ENCODE results near the gene NOC2L.
"Not testable (repeated sequence)": the region's sequence is repeated elsewhere in the genome, so short reads cannot be mapped to it uniquely, and the experiment has no call there.

Gene NOC2L

DNA sequence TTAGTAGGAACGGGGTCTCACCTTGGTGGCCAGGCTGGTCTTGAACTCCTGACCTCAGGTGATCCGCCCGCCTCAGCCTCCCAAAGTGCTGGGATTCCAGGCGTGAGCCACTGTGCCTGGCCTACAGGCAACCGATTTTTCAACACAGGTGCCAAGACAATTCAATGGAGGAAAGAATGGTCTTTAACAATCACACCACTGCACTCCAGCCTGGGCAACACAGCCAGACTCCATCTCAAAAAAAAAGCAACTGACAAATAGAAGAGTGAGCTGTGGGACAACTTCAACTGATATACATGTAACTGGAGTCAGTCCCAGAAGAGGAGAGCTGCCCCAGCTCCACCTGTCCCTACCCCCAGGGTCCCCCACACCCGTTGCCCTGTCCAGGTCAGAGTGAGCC, 35.5 kb upstream of the NOC2L start:
- in situ Hi-C loops (cut with MboI; ENCODE audit: low sequenced_read_pairs), result not testable (repeated sequence)

GRCh38 chr1:993379-993995, 34.4 kb upstream of the NOC2L start:
- in situ Hi-C loops (cut with MboI; ENCODE audit: low sequenced_read_pairs), result no loop called here

DNA sequence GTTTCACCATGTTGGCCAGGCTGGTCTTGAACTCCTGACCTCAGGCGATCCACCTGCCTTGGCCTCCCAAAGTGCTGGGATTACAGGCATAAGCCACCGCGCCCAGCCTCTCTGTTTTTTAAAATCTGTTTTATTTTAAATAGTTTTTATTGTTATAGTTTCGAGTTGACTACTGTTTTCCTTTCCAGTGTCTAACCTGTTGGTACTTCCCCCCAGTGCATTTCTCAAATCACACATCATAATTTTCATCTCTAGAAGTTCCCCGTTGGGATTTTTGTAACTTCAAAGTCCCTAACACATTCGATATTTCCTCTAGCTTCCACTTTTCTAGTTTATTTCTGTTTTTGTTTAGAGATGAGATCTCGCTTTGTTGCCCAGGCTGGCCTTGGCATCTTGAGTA, 33.3 kb upstream of the NOC2L start:
- in situ Hi-C loops (cut with MboI; ENCODE audit: low sequenced_read_pairs), result no loop called here

- in situ Hi-C loops (cut with MboI; ENCODE audit: low sequenced_read_pairs), result no loop called here
Observed at GRCh38 chr1:991895-992294, 32.8 kb upstream of the NOC2L start.

DNA sequence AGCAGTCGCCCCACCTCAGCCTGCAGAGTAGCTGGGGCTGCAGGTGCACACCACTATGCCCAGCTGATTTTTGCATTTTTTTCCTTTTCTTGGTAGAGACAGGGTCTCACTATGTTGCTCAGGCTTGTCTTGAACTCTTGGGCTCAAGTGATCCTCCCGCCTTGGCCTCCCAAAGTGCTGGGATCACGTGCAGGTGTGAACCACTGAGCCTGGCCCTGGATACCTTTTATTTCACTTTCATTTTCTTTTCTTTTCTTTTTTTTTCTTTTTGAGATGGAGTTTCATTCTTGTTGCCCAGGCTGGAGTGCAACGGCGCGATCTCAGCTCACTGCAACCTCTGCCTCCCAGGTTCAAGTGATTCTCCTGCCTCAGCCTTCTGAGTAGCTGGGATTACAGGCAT, 32.2 kb upstream of the NOC2L start:
- in situ Hi-C loops (cut with MboI; ENCODE audit: low sequenced_read_pairs), result not testable (repeated sequence)

DNA sequence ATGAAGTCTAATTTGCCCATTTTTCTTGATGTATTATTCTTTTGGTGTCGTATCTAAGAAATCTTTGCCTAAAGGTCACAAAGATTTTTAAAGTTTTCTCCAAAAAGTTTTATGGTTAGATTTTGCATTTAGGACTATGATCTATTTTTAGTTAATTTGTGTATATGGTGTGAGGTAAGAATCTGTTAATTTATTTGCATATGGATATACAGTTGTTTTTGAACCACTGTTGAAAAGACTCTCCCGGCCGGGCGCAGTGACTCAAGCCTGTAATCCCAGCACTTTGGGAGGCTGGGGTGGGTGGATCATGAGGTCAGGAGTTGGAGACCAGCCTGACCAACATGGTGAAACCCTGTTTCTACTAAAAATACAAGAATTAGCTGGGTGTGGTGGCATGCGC, 29.0 kb upstream of the NOC2L start:
- in situ Hi-C loops (cut with MboI; ENCODE audit: low sequenced_read_pairs), result not testable (repeated sequence)

DNA sequence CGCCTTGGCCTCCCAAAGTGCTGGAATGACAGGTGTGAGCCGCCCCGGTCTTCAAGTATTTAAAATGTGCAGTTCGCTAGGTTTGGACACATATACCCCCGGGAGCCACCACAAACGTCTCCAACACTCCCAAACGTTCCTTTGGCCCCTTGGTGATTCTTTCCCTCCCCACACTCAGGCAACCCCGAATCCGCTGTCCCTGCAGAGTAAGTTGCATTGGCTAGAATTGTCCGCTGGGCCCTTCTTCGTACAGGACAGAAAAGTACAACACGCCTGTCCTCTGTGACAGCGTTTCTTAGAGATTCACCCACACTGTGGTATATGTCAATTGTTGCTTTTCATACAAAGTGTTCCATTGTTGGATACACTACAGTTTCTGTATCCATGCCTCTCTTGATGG, 26.1 kb upstream of the NOC2L start:
- in situ Hi-C loops (cut with MboI; ENCODE audit: low sequenced_read_pairs), result no loop called here

GRCh38 chr1:984476-984814, 25.4 kb upstream of the NOC2L start:
- in situ Hi-C loops (cut with MboI; ENCODE audit: low sequenced_read_pairs), result no loop called here

GRCh38 chr1:983798-984475, 24.9 kb upstream of the NOC2L start:
- in situ Hi-C loops (cut with MboI; ENCODE audit: low sequenced_read_pairs), result no loop called here

DNA sequence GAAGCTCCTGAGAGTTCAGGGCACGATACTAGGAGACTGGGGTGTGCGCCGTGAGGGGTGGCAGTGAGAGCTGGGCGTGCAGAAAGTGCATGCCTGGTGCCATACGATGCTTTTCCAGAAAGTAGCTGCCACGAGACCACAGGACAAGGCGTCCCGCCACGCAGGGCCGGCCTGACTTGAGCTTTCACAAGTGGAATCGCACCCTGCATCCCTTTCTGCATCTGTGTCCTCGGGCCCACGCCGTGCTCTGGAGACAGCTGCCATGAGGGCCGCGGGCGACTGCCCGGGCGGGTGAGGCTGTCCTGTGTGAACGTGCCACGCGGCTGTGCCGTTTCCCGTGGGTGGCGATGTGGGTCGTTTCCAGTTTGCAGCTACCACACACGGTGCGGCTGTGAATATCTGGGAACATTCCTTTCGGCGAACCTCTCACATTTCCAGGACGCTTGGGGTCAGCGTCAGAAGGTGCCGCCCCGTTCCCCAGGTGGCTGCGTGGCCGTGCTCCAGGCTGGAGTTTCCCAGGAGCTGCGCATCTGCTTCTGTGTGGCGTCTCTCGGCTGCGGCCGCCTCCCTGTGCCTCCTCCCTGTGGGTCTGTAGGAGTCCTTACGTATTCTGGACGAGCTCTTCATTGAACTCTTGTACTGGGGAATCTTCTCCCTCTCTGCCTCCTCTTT, 23.8 kb upstream of the NOC2L start:
- in situ Hi-C loops (cut with MboI; ENCODE audit: low sequenced_read_pairs), result no loop called here

DNA sequence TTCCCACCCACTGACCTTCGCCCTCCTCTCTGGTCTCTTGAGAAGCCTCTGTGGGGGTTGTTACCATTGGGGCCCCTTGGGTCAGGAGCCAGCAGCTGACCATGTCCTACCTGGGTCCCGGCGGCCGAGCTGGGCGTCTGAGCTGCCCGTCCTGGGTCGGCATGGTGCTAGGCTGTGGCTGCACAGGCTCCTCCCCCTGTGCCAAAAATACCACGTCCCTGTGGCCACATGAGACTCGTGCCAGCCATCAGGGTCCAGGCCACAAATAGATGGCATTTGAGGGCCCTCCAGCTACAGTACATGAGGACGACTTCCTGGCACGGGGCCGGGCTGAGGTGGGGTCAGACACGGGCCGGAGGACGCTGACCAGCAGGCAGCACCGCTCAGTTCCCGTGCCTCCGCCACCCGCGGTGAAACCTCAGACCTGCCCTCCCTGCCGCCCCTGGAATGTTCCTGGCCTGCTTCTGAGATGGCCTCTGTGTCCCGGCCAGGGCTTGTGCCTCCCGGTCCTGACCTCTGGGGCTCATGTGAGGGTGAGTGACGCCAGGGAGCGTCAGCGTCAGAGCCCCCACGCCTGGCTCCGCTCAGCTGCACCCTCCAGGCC, 23.0 kb upstream of the NOC2L start, which contains the start of gene PERM1:
Gene PERM1 (minus strand): TSS at position 139 of the 604 bp plus-strand sequence. CDS start 1,064 bp downstream, outside the sequence.
- in situ Hi-C loops (cut with MboI; ENCODE audit: low sequenced_read_pairs), result no loop called here

DNA sequence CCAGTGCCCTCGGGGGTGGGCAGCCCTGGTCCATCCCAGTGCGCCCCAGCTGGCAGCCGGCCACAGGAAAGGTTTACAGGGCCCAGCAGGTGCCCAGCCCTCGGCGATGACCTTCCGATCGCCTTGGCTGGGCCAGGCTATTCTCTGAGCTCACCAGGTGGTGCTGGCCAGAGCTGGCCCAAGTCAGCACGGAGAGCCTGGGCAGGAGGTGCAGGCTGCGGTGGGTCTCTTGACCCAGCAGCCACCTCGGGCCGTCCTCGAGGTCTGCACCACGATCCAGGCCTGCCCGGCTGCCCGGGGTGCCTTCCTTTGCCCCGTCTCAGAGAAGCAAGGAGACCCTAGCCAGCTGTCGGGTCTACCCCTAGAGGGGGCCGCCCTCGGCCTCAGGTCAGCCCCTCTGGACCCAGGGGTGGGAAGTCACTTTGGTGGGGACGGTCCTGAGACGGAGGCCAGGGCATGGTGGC, 22.5 kb upstream of the NOC2L start:
- in situ Hi-C loops (cut with MboI; ENCODE audit: low sequenced_read_pairs), result no loop called here

GRCh38 chr1:980602-981395, 21.7 kb upstream of the NOC2L start:
- in situ Hi-C loops (cut with MboI; ENCODE audit: low sequenced_read_pairs), result no loop called here

GRCh38 chr1:980137-980571, 21.1 kb upstream of the NOC2L start:
- in situ Hi-C loops (cut with MboI; ENCODE audit: low sequenced_read_pairs), result no loop called here

DNA sequence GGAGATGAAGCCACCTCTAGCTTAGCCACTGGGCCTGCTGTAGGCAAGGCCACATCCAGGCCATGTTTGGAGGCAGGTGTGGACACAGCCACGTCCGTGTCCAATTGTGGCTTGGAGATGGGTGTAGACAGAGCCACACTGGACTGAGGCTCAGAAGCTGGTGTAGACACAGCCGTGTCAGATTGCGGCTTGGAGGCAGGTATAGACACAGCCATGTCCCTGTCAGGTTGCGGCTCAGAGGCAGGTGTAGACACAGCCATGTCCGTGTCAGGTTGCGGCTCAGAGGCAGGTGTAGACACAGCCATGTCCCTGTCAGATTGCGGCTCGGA, 20.7 kb upstream of the NOC2L start:
- in situ Hi-C loops (cut with MboI; ENCODE audit: low sequenced_read_pairs), result no loop called here

GRCh38 chr1:978835-979743, 20.0 kb upstream of the NOC2L start:
- in situ Hi-C loops (cut with MboI; ENCODE audit: low sequenced_read_pairs), result no loop called here

DNA sequence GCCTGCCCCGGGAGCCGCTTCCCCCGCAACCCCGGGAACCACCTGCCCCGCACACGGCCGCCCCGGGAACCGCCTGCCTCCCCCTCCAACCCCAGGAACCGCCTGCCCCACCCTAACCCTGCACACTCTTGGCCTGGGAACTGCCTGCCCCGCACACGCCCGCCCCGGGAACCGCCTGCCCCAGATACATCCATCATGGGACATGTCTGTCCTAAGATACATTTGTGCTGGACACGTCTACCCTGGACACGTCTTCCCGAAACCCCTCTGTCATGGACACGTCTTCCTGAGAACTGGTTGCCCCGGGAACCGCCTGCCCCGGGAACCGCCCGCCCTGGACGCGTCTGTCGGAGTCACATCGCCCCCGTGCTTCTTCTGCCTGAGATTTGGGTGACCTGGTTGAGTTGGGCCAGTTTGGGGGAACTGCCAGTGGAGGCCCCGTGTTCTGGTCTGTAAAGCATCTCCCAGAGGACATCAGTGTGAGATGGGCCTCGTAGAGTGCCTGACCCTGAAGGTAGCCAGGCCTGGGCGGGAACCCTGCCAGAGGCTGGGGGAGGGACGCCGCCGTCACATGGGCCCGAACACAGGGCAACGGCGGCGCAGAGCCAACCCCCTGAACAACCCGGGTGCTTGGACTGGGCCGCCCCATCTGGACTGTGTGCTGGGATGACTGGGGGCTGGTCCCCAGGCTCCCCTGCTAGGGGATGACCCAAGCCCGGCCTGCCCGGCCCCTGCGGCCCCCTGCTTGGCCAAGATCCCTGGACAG, 19.2 kb upstream of the NOC2L start:
- in situ Hi-C loops (cut with MboI; ENCODE audit: low sequenced_read_pairs), result no loop called here

- in situ Hi-C loops (cut with MboI; ENCODE audit: low sequenced_read_pairs), result not testable (repeated sequence)
Observed at GRCh38 chr1:976791-977190, 17.7 kb upstream of the NOC2L start.

All from HL-60/S4 treated with phorbol 12-myristate 13-acetate at 8.2 ng/mL for 4 days and 3 days (cell line).